HG03066 (cell line): Measurements from ENCODE around the gene BEST1.

Source experiments
- ATAC-seq: cut with Tn5 transposase; IDR thresholded peaks from one replicate; pipeline ENCODE4 v1.9.1; 2021; ENCODE audit warnings: low read depth; ENCODE audit not compliant: unreplicated experiment

Gene BEST1

DNA sequence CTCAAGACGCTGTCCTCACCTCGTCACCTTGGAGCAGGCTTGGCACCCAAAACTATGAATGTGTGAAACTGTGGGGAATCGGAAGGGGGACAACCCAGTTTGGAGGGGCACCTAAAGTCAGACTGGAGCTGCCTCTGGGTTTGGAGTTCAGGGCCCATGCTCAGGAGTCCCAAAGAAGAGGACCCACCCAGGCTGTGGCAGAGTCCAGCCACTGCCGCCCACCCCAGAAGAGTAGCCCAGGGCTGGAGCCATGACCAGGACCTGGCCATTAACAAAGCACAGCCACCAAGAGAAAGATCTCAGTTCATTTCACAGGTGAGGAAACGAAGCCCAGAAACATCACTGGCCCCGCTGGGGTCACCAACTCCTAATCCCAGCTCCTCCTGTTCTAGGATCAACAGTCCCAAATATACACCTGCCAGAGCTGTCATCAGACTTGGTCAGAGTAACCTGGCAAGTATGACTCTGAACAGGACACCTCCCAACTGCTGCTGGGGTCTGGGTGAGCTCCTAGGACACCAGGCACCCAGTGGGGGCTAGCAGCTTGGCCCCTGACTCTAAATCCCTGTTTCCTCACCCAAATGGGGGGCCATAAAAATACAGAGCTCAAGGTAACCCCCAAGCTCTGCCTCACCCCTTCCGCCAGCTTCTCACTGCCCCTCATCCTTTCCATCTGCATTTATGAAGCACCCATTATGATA, 35.5 kb upstream of the BEST1 start:
- ATAC-seq = no peak

DNA sequence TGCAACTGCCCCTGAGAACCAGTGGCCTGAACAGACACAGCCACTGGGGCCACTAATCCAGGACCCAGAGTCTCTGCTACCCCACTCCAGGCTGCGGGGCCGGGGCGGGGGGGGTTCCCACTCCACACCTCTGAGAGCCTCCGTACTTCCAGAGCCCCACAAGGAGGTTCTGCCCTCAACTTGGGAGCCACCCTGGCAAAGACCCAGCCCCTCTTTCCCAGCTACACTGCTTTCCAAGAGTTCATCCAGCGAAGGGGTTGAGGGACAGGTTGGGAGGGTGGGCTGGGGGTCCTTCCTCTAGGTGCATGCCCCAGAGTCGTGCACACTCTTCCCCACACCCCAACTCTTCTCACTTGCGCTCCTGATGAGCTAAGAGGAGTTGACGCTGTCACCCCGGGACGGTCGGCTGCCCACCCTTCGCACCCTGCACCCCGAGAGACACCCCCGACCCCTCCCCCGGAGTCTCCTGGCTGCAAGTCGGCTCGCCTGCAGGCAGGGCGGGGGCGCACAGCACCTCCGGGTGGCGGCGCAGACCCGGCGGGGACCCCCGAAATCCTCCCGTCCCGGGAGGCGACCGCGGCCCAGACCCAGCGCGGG, 33.3 kb upstream of the BEST1 start:
- ATAC-seq = no peak

DNA sequence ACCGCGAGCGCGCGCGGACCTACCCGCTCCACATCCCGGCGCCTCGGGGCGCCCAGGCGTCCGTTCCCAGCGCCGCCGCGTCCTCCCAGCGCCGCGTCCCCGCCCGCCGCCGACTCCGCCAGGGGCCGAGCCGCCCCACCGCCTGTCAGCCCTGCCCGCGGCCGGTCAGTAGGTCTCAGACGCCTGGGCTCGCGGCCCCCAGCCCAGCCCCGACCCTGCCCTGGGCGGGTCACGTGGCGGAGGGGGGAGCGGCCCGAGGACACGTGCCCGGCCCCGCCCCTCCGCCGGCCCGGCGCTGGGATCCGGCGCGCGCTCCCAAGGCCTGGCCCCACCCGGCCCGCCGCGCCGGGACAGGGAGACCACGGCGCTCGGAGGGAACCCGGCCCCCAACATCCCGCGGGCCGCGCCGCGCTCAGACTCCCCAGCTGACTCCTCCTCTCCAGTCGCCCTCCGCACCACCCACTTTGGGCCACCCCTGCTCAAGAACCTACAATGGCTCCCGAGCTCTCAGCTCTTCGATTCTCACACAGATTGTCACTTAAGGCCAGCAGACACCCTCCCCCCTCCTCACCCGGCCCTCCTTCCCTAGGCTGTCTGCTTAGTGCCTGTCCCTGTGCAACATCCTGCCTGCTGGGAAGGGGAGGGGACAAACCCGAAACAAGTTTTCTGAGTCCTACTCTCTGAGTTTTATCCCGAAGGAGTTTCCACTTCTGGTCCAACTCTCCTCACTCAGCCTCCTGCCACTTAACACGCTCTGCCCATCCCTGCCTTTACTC, 32.6 kb upstream of the BEST1 start, which contains the start of gene RAB3IL1:
RAB3IL1 (minus strand) TSS at position 233 of the 776 bp plus-strand sequence; CDS start at position 34, 199 bp downstream.
- no peak for ATAC-seq

DNA sequence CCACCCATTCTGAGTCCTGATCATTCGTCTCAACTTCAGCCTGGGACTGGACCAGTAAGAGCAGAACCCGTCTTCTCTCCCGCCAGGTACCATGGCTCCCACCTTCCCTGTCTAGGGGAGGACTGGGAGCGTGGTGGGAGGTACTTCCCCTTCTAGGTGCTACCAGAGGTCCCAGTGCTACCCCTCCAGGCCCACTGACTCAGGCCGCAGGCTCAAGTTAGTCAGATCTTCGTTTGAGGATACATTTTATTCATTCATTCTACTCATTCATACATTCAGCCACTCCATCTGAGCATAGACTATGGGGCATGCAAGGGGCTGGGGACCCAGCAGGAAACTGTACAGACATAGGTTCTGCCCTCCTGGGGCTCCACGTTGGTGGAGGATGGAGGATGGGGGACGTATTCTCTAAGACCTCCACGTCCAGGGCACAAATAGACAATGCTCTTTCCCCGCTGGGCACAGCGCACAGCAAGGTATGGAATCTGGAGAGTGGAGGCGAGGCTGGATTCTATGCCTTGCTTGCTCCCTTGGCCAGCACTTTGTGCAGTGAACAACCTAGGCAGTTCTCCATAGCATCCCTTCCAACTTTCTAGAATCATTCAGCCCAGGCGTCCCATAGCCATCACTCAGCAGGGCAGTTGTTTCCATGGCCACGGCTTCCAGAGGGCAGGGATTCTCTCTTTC, 31.8 kb upstream of the BEST1 start:
- ATAC-seq = no peak

DNA sequence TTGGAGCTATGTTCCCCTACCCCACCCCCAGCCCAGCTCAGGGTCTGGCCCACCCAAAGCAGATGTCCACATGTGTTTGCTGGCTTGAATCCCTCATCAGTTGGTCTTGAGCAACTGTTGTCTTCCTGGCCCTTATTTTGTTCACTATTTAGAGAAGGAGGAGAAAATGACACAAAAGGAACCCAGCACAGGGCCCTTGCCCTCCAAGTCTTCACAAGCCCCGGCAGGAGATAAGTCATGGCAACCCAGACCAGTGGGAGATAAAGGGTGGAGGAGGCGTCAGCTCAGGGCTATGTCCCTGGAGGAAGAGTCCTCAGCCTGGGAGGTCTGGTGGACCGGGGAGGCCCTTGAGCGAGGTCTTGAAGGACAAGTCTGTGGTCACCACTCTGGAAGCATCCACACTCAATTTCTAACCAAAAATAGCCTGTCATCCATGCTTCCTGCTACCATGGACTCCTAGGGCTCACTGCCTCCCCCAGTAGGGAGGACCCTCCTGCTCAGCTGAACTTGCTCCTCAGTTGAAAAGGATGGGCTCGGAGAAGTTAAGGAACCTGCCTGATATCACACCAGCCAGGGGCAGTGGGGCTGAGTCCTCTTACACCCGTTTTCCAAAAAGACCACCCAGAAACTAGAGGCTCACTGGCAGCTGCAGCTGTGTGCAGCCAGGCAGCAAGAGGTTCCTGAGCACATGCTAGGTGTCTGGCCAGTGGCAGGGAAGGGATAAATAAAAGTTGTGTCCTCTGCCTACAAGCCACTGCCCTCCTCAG, 31.0 kb upstream of the BEST1 start:
- no peak for ATAC-seq

DNA sequence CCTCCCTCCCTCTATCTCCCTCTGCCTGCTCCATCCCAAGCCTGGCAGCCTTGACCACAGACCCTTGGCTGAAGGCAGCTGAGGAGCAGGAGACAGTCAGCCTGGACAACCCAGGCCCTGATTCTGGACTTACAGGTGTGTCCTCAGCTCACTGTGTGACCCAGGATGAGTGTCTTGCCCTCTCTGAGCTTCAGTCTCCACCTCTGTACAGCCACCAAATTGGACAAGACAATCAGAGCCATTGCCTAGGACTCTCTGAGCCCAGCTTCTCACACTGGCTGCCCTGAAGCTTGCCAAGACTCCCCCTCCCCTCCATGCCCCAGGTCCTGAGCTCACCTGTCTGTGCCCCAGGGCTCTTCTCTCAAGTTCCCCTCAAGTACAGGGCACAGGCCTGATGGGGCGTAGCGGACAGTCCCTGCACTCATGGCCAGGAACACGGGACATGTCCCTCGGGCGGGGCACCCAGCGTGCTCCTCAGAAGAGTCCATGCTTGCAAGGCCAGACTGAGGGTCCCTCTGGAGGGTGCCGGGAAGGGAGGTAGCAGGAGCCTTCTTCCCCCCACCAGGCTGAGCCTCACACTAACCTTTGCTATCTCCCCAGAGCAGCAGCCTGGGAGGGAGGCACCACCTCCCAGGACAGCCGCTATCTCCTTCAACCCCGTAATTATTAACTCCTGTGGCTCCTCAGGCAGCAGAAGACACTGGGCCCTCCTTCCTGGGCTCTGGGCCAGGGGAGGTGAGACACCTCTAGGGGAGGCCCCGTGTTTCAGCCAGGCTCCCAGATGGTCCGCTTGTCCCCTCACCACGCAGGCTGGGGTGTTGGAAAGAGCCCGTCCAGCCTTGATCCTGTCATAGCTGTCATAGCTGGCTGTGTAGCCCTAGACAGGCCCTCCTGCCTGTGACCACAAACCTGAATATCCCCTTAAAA, 30.2 kb upstream of the BEST1 start:
- no peak for ATAC-seq

DNA sequence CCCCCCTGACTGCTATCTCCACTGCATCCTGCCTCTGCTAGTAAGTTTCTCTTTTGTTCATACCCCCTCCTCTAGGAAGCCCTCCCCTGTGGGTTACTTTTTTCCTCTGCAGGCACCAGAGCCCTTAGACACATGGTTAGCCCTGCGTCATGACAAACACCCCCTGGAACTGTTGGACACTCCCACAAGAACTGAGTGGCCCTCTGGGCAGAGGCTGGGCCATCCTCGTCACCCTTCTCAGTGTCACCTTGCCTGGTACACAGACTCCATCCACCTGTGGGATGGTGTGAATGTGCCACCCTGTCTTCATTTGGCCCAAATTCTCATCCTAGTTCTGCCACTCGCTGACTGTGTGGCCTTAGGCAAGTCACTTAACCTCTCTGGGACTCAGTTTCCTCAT, 28.7 kb upstream of the BEST1 start:
- ATAC-seq = no peak

DNA sequence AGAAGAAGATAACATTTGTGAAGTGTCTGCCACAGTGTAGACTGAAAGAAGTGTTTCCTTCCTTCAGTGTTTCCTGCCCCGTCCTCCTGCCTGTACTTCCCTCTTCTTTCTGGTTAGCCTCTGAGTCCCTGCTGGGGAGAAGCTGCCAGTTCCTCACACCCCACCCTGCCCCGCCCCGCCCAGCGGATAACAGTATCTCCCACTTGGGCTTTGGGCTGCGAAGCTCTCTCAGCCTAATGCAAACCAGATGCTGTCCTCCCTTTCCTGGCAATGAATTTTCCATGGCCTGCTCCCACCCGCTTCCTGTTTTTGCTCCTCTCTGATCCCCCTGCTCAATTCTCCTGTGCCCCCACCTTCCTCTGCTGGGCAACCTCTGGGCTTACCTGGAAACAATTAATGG, 27.6 kb upstream of the BEST1 start:
- ATAC-seq = no peak

DNA sequence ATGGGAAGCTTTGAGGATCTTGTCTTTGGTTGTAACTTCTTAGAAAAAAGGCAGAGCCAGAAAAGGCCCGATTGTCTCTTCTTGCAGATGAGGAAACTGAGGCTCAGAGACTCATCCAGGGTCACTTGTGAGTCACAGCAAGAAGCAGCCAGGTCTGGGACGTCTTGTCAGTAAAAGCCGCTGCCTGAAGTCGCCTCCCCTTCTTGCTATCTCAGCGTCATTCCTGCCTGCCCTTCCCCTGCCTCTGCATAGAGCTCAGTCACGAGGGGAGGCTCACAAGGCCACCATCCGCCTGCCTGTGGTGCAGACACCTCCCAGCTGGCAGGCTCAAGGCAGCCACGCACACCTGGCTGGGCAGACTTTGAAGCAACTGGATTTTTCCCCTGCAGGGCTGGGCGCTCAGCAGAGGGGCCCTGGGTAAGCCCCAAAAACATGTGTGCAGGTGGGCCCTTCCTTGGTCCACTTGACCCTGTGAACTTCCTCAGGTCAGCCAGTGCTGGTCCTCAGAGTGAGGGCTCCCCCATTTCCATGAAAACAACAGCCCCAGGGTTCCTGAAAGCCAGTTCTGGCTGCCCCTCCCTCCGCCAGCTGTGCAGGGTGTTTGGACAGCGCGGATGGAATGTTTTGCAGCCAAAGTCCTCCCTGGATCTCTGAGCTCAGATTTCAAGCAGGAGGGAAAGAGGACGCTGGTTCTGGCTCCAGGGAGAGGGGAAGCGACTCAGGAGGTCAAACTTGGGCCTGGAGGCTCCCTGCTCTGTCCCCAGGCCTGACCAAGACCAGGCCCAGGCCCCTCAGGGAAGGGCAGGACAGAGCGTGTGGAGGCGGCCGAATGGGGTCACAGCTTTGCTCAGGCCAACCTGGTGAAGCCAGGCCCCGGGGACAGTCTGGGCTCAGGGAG, 26.7 kb upstream of the BEST1 start:
- ATAC-seq = no peak

DNA sequence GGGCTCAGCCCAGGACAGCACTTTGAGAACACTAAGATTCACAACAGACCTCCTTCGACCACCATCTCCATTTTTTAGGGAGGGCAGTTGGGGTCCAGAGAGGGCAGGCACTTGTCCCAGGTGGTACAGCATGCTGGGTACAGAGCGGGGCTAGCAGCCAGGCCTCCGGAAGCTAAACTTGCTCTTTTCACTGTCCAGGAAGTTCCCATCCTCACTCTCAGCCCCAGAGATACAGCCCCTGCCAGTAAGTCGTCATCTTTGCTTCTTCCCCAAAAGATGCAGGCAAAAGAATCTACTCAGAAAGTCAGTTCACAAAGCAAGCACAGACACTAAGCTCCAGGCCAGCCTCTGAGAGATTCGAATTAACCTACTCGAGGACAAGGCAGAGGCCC, 26.1 kb upstream of the BEST1 start:
- ATAC-seq = no peak

DNA sequence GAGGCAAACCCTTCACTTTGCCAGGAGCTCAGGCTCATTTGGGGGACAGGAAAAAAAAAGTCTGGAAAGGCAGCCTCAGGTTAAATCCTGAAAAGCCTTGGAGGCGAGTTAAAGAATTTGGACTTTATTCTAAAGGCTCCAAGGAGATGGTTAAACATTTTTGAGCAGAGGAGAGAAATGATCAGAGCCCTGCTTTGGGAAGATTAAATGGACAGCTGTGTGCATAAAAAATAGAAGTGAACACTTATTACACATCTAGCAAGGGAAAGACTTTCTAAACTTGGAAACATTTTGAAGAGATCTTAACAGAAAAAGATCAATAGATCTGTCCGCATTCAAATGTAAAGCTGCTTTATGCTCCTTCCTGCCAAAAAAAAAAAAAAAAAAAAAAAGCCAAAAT, 24.4 kb upstream of the BEST1 start:
- ATAC-seq = no peak

DNA sequence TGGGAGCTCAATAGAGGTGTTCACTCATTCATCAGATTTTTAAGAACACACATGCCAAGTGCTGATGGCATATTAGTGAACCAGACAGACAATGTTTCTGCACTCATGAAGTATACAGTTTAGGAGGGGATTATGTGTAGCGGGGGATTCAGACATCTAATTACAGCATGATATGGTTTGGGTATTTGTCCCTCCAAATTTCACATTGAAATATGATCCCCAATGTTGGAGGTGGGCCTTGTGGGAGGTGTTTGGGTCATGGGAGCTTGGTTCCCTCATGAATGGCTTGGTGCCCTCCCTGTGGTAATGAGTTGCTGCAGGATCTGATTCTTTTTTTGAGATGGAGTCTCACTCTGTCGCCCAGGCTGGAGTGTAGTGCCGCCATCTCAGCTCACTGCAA, 23.9 kb upstream of the BEST1 start:
- ATAC-seq = no peak

DNA sequence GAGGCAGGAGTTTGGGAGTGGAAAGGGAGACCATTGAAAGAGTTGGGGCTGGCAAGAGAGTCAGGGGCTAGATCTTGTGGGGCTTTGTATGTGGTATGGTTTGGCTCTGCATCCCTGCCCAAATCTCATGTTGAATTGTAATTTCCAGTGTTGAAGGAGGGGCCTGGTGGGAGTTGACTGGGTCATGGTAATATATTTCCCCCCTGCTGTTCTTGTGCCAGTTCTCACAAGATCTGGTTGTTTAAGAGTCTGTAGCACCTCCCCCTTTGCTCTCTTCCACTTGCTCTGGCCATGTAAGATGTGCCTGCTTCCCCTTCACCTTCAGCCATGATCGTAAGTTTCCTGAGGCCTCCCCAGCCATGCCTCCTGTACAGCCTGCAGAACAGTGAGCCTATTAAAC, 22.6 kb upstream of the BEST1 start:
- no peak for ATAC-seq

DNA sequence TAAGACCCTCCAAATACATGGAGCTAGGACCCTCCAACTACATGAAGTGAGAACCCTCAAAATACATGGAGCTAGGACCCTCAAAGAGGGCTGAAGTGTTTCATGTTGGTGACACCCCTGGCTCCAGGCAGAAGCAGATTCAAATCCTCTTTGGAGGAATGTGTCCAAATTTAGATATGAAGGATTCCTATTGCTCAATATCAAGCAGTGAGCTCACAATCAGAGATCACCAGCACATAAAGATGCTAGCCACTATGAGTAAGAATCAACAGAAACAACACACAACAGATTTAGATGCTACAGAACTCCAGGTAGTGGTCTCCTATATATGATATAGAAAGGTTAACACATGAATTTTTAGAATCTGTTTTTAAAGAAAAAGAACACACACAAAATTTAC, 21.5 kb upstream of the BEST1 start:
- no peak for ATAC-seq

DNA sequence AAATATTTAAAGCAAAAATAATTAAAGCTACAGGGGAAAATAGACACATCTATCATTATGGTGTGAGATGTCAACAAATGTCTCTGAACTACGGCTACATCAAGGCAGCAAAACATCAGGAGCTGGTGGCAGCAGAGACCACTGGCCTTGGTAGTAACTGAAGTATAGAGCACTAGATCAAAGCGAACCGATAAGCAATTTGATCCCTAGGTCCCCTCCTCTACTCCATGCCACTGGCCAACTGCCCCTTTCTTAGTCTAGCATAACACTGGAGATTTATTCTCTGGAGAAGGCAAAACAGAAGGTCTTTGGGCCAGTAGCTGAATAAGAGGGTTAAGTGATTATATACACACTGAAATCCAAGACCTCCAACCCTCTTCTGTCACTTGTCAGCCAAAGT, 19.2 kb upstream of the BEST1 start:
- ATAC-seq = no peak

DNA sequence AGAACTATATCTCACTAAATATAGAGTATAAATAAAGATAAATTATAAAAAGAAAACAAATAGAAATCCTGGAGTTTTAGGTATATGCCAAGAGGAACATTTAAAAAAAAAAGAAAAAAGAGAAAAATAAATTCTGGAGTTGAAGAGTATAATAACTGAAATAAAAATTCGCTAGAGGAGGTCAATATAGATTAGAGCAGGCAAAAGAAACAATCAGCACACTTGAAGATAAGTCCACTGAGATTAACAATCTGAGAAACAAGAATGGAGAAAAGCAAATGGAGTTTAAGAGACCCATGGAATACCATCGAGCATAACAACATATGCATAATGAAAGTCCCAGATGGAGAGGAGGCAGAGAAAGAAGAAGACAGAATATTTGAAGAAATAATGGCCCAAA, 14.3 kb upstream of the BEST1 start:
- ATAC-seq = no peak

DNA sequence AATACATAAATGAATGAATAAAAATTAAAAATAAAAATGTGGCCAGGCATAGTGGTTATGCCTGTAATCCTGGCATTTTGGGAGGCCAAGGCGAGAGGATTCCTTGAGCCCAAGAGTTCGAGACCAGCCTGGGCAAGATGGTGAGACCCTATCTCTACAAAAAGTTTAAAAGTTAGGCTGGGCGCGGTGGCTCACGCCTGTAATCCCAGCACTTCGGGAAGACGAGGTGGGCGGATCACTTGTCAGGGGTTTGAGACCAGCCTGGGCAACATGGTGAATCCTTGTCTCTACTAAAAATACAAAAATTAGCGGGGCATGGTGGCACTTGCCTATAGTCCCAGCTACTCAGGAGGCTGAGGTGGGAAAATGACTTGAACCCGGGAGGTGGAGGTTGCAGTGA, 9.7 kb upstream of the BEST1 start:
- ATAC-seq = no peak

DNA sequence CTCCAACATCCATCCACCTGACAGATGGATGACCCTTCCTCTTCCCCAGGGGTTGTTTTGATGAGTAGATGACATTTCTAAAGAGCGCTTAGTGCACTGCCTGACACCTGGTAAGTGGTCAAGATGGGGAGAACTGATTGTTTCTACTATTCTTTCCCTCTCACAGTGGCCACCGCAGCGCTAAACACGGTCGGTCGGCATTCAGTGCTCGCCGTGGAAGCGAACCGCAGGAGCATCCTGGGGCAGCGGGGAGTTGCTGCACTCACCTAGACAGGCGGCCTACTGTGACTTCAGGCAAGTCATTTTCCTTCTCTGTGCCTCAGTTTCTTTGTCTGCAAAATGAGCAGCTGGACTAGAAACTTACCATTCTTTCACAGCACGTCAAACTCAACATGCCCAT, 5.0 kb upstream of the BEST1 start:
- ATAC-seq = no peak
